ENCODE measurements around the gene DBET.
"Not testable (repeated sequence)": the region's sequence is repeated elsewhere in the genome, so short reads cannot be mapped to it uniquely, and the experiment has no call there.

DNA sequence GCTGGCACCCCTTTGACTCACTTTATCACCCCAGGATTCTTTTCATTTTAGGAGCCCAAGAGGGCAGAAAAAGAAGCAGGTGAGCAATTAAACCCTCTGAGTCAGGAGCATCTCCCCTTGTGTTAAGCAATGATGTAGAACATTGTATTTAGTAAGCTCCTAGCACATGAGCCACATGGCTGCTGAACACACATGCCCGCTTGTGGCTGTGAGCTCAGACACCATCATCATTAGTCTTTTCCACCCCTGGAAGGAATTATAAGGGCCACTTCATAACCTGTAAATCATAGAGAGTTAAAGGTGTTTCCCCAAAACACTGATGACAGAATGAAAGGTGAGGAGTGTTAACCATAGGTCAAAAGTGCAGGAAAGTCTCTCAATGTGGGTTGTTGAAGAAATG is 37.2 kb downstream of the DBET start:
- not testable (repeated sequence) for TF ChIP-seq CTCF (IDR thresholded peaks at IDR 0.05; ENCODE audit: poor library complexity); EZH2phosphoT487 (IDR thresholded peaks at IDR 0.05; ENCODE audit: low read depth, severe bottlenecking, unreplicated experiment)
